ENCODE data around the gene GPSM1. TPM values are rescaled to one million over a fixed set of nuclear protein-coding genes. Genes with fewer than 3 reads are reported as not detected.

Gene GPSM1
- total RNA-seq, 1 donor from 2014 or later = 69.0 TPM

GRCh38 chr9:136295542-136296433 lies 31.6 kb upstream of the GPSM1 start:
- no peak for TF ChIP-seq CTCF (IDR thresholded peaks at IDR 0.05; ENCODE audit: borderline replicate concordance)
- Histone ChIP-seq H3K4me1 (no peaks in the 10 kb centered on the region), H3K27me3 (ENCODE audit: low read depth) (peaks cover 43% of the 10 kb centered on the region), H3K27ac (replicated peaks) (no peak overlapping the region), H3K36me3 (no peaks in the 10 kb centered on the region), H3K4me3 (no peak overlapping the region), H3K9me3 (replicated peaks) (no peaks in the 10 kb centered on the region)
- DNase-seq = no peak
- intact Hi-C loops (cut with micrococcal nuclease) = no loop called here

GRCh38 chr9:136296434-136297015 lies 30.8 kb upstream of the GPSM1 start:
- DNase-seq = no peak
- Histone ChIP-seq H3K9me3 (replicated peaks) (no peaks in the 10 kb centered on the region), H3K4me1 (no peaks in the 10 kb centered on the region), H3K27me3 (ENCODE audit: low read depth) (peaks cover 36% of the 10 kb centered on the region), H3K27ac (replicated peaks) (no peak overlapping the region), H3K4me3 (no peak overlapping the region), H3K36me3 (no peaks in the 10 kb centered on the region)
- no peak for TF ChIP-seq CTCF (IDR thresholded peaks at IDR 0.05; ENCODE audit: borderline replicate concordance)
- intact Hi-C loops (cut with micrococcal nuclease) = no loop called here

- Histone ChIP-seq H3K27ac (replicated peaks) (no peak overlapping the region), H3K4me3 (no peak overlapping the region), H3K36me3 (no peaks in the 10 kb centered on the region), H3K27me3 (ENCODE audit: low read depth) (peaks cover 33% of the 10 kb centered on the region), H3K9me3 (replicated peaks) (no peaks in the 10 kb centered on the region), H3K4me1 (no peaks in the 10 kb centered on the region)
- no peak for TF ChIP-seq CTCF (IDR thresholded peaks at IDR 0.05; ENCODE audit: borderline replicate concordance)
- intact Hi-C loops (cut with micrococcal nuclease) = no loop called here
- no peak for DNase-seq
These were observed 30.2 kb upstream of the GPSM1 start for GRCh38 chr9:136297016-136297691.

- no peaks in the 10 kb centered on the region for H3K4me1 ChIP-seq
- peaks cover 40% of the 10 kb centered on the region for H3K27me3 ChIP-seq (ENCODE audit: low read depth)
- H3K36me3 ChIP-seq = no peaks in the 10 kb centered on the region
- no peak overlapping the region for H3K4me3 ChIP-seq
- DNase-seq = no peak
- no peaks in the 10 kb centered on the region for H3K9me3 ChIP-seq (replicated peaks)
- H3K27ac ChIP-seq (replicated peaks) = no peak overlapping the region
- TF ChIP-seq CTCF (IDR thresholded peaks at IDR 0.05; ENCODE audit: borderline replicate concordance) = no peak
- intact Hi-C loops (cut with micrococcal nuclease) = no loop called here
These were observed 29.3 kb upstream of the GPSM1 start for GRCh38 chr9:136297766-136298735.

- H3K36me3 ChIP-seq = no peaks in the 10 kb centered on the region
- no peak for TF ChIP-seq CTCF (IDR thresholded peaks at IDR 0.05; ENCODE audit: borderline replicate concordance)
- H3K4me1 ChIP-seq = no peaks in the 10 kb centered on the region
- H3K4me3 ChIP-seq = no peak overlapping the region
- H3K27ac ChIP-seq (replicated peaks) = no peak overlapping the region
- peaks cover 51% of the 10 kb centered on the region for H3K27me3 ChIP-seq (ENCODE audit: low read depth)
- H3K9me3 ChIP-seq (replicated peaks) = no peaks in the 10 kb centered on the region
- intact Hi-C loops (cut with micrococcal nuclease) = no loop called here
- DNase-seq = no peak
These were observed 28.2 kb upstream of the GPSM1 start for GRCh38 chr9:136299116-136299515.

Data from left ventricle myocardium inferior (tissue), 1 donor.